H1 (cell line): ENCODE measurements around the gene TPRN. TPM values are rescaled to one million over a fixed set of nuclear protein-coding genes. Genes with fewer than 3 reads are reported as not detected.

ENCODE experiments used
- CREB1 ChIP-seq: IDR thresholded peaks from 2 replicates; pipeline ENCODE4 v1.6.1; 2012; ENCODE audit warnings: inconsistent platforms
- CTBP2 ChIP-seq: IDR thresholded peaks from 2 replicates; pipeline ENCODE4 v1.7.0; 2011; ENCODE audit warnings: borderline replicate concordance, mild to moderate bottlenecking, moderate library complexity, mixed read lengths, low read length; ENCODE audit not compliant: insufficient read depth, insufficient read length
- GTF2F1 ChIP-seq: IDR thresholded peaks from 2 replicates; pipeline ENCODE4 v1.6.1; 2012; ENCODE audit warnings: low read depth, low read length, improper control_type of control experiment, borderline replicate concordance
- NANOG ChIP-seq: IDR thresholded peaks from 2 replicates; pipeline ENCODE4 v1.6.1; 2011; ENCODE audit warnings: low read length, low read depth, mild to moderate bottlenecking, inconsistent platforms; ENCODE audit not compliant: insufficient read depth, poor library complexity, severe bottlenecking
- SP1 ChIP-seq: IDR thresholded peaks from 2 replicates; pipeline ENCODE4 v1.6.1; 2011; ENCODE audit warnings: low read depth, low read length
- SRF ChIP-seq: IDR thresholded peaks from 2 replicates; pipeline ENCODE4 v1.6.1; 2011; ENCODE audit warnings: mild to moderate bottlenecking, low read depth, low read length, moderate library complexity
- TAF1 ChIP-seq: IDR thresholded peaks from 2 replicates; pipeline ENCODE4 v1.6.1; 2011; ENCODE audit warnings: mild to moderate bottlenecking, low read depth, low read length
- TEAD4 ChIP-seq: IDR thresholded peaks from 2 replicates; pipeline ENCODE4 v1.6.1; 2012; ENCODE audit warnings: low read depth, low read length, inconsistent platforms, mixed read lengths
- polyA plus RNA-seq, 7 experiments: library from polyadenylated mRNA; depleted of rRNA in 3 of 7; stranded (reverse) in 5 of 7; unstranded in 2 of 7; fragments of >200 nt in 5 of 7; fragments of 200-250 nt in 2 of 7; gene quantifications; 1 replicate in 5 of 7; 2 replicates in 1 of 7; 4 replicates in 1 of 7; pipeline versions ENCODE4 v1.2.1 to v1.2.3, GENCODE V29; 2011 to 2013; ENCODE audit warnings: missing spikeins in 2 of 7, mixed read lengths in 2 of 7
- total RNA-seq: library from RNA; stranded (reverse); fragmentation: NEBNext Ultra II Directional; extraction: Animal tissue kit (Norgen Biotek cat#: 25700); gene quantifications from 2 replicates; pipeline ENCODE4 v1.2.1, GENCODE V29; 2021
- TF ChIP-seq, protein P1 (sequence below): fragments of 300-600 bp; sonication (generic); IDR thresholded peaks from 2 replicates; pipeline ENCODE4 v1.7.1; 2012; ENCODE audit warnings: low read length, moderate library complexity, mild to moderate bottlenecking, inconsistent platforms; ENCODE audit not compliant: insufficient replicate concordance
- TF ChIP-seq, protein P2 (sequence below): IDR thresholded peaks from 2 replicates; pipeline ENCODE4 v1.6.1; 2012; ENCODE audit warnings: inconsistent platforms

The TPRN gene
- total and polyA plus RNA-seq, 2 of the 8 experiments (the other 6 are each of a cell fraction or from before 2014, with no cell fraction given), result 9.7 to 23.2 TPM

DNA sequence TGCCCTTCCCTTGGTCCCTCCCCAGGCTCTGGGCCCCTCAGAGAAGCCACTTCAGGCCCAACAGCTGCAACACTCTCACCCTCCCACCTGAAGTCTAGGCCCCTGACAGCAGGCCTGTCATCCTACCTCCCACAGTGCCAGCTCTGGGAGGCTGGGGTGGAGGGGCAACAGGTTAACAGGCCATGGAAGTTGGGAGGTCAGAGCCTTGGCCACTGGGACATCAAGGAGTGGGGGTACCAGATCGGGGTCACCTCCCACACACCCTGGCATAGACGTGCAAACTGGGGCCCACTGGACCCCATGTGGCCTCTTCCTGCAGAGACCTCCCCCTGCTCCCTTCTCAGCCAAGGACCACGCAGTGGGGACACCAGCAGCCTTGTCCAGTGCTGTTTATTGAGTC is 9.3 kb downstream of the TPRN start (continued):
- TF ChIP-seq, protein P1, sequence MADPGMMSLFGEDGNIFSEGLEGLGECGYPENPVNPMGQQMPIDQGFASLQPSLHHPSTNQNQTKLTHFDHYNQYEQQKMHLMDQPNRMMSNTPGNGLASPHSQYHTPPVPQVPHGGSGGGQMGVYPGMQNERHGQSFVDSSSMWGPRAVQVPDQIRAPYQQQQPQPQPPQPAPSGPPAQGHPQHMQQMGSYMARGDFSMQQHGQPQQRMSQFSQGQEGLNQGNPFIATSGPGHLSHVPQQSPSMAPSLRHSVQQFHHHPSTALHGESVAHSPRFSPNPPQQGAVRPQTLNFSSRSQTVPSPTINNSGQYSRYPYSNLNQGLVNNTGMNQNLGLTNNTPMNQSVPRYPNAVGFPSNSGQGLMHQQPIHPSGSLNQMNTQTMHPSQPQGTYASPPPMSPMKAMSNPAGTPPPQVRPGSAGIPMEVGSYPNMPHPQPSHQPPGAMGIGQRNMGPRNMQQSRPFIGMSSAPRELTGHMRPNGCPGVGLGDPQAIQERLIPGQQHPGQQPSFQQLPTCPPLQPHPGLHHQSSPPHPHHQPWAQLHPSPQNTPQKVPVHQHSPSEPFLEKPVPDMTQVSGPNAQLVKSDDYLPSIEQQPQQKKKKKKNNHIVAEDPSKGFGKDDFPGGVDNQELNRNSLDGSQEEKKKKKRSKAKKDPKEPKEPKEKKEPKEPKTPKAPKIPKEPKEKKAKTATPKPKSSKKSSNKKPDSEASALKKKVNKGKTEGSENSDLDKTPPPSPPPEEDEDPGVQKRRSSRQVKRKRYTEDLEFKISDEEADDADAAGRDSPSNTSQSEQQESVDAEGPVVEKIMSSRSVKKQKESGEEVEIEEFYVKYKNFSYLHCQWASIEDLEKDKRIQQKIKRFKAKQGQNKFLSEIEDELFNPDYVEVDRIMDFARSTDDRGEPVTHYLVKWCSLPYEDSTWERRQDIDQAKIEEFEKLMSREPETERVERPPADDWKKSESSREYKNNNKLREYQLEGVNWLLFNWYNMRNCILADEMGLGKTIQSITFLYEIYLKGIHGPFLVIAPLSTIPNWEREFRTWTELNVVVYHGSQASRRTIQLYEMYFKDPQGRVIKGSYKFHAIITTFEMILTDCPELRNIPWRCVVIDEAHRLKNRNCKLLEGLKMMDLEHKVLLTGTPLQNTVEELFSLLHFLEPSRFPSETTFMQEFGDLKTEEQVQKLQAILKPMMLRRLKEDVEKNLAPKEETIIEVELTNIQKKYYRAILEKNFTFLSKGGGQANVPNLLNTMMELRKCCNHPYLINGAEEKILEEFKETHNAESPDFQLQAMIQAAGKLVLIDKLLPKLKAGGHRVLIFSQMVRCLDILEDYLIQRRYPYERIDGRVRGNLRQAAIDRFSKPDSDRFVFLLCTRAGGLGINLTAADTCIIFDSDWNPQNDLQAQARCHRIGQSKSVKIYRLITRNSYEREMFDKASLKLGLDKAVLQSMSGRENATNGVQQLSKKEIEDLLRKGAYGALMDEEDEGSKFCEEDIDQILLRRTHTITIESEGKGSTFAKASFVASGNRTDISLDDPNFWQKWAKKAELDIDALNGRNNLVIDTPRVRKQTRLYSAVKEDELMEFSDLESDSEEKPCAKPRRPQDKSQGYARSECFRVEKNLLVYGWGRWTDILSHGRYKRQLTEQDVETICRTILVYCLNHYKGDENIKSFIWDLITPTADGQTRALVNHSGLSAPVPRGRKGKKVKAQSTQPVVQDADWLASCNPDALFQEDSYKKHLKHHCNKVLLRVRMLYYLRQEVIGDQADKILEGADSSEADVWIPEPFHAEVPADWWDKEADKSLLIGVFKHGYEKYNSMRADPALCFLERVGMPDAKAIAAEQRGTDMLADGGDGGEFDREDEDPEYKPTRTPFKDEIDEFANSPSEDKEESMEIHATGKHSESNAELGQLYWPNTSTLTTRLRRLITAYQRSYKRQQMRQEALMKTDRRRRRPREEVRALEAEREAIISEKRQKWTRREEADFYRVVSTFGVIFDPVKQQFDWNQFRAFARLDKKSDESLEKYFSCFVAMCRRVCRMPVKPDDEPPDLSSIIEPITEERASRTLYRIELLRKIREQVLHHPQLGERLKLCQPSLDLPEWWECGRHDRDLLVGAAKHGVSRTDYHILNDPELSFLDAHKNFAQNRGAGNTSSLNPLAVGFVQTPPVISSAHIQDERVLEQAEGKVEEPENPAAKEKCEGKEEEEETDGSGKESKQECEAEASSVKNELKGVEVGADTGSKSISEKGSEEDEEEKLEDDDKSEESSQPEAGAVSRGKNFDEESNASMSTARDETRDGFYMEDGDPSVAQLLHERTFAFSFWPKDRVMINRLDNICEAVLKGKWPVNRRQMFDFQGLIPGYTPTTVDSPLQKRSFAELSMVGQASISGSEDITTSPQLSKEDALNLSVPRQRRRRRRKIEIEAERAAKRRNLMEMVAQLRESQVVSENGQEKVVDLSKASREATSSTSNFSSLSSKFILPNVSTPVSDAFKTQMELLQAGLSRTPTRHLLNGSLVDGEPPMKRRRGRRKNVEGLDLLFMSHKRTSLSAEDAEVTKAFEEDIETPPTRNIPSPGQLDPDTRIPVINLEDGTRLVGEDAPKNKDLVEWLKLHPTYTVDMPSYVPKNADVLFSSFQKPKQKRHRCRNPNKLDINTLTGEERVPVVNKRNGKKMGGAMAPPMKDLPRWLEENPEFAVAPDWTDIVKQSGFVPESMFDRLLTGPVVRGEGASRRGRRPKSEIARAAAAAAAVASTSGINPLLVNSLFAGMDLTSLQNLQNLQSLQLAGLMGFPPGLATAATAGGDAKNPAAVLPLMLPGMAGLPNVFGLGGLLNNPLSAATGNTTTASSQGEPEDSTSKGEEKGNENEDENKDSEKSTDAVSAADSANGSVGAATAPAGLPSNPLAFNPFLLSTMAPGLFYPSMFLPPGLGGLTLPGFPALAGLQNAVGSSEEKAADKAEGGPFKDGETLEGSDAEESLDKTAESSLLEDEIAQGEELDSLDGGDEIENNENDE, result no peak
- TF ChIP-seq SRF, result no peak
- TF ChIP-seq GTF2F1, result no peak
- no peak for TF ChIP-seq TEAD4
- TF ChIP-seq TAF1, result no peak
- TF ChIP-seq, protein P2, sequence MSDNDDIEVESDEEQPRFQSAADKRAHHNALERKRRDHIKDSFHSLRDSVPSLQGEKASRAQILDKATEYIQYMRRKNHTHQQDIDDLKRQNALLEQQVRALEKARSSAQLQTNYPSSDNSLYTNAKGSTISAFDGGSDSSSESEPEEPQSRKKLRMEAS, result no peak
- TF ChIP-seq NANOG, result no peak
- no peak for TF ChIP-seq SP1
- TF ChIP-seq CTBP2, result no peak
- TF ChIP-seq CREB1, result no peak
